HCT116 (cell line): Measurements from ENCODE around the gene RGN. TPM values are rescaled to one million over a fixed set of nuclear protein-coding genes. Genes with fewer than 3 reads are reported as not detected.

ENCODE experiments used
- ATAC-seq: fragments of 200-7000 bp; cut with Tn5 transposase; 2 replicates; pipeline ENCODE4 v1.9.1; 2020; ENCODE audit warnings: mild to moderate bottlenecking, moderate library complexity
- BruUV-seq: library from RNA; stranded (reverse); fragments of 400-500 nt; replicated peaks from 2 replicates; lab custom pipeline; 2021; lab: Mats Ljungman, UMichigan
- CTCF ChIA-PET: fragments of 300-600 bp; sonication (Branson Sonifier 250); formaldehyde crosslinking; loops from one replicate; lab custom pipeline; 2021; ENCODE audit warnings: antibody characterized with exemption; lab: Charles Lee
- POLR2A ChIA-PET: fragments of 300-600, 350-600 bp; sonication (Branson Sonifier 250); formaldehyde crosslinking; loops from one replicate; lab custom pipeline; 2021; ENCODE audit warnings: antibody characterized with exemption; lab: Charles Lee
- RAD21 ChIA-PET, 2 experiments: fragments of 300-600 bp; sonication (Branson Sonifier 250); formaldehyde crosslinking; loops; one replicate each; lab custom pipeline; 2023; ENCODE audit warnings: low total read pairs in 2 of 2; ENCODE audit not compliant: uncharacterized antibody in 2 of 2, unreplicated experiment in 2 of 2, low non-redundant PET in 1 of 2; lab: Charles Lee
- DNase-seq: peaks from one replicate; pipeline ENCODE4 v3.0.0-alpha.2; 2010; ENCODE audit warnings: low read depth, low spot score
- H2AFZ ChIP-seq: fragments of 200-600 bp; shearing (Covaris generic), sonication (generic); 2 replicates; pipeline ENCODE4 v1.6.1; 2017; ENCODE audit warnings: low read depth, mixed run types, mixed read lengths, antibody characterized with exemption, low read length; ENCODE audit not compliant: poor library complexity, severe bottlenecking
- H3K27ac ChIP-seq: 2 replicates; pipeline ENCODE4 v1.5.1; 2012; ENCODE audit warnings: low read depth, low read length
- H3K27me3 ChIP-seq: fragments of 200-600 bp; sonication (generic); 2 replicates; pipeline ENCODE4 v1.6.1; 2016; ENCODE audit warnings: mixed run types, low read length, mixed read lengths; ENCODE audit not compliant: insufficient read depth
- H3K36me3 ChIP-seq, 2 experiments: fragments of 200-500 bp in 1 of 2; fragments of 200-600 bp in 1 of 2; sonication (Bioruptor generic) in 1 of 2; sonication (generic) in 1 of 2; 2 replicates each; pipeline versions ENCODE4 v1.5.1 to v1.6.1; 2014 to 2016; ENCODE audit warnings: low read length in 2 of 2, inconsistent platforms in 1 of 2, mixed read lengths in 1 of 2, mixed run types in 1 of 2; ENCODE audit not compliant: insufficient read depth in 2 of 2, control insufficient read depth in 1 of 2
- H3K4me1 ChIP-seq, 2 experiments: fragments of 200-600 bp in 1 of 2; sonication (generic) in 1 of 2; 2 replicates each; pipeline versions ENCODE4 v1.5.1 to v1.6.1; 2012 to 2017; ENCODE audit warnings: low read length in 2 of 2, inconsistent platforms in 1 of 2, mild to moderate bottlenecking in 1 of 2, mixed read lengths in 1 of 2, mixed run types in 1 of 2, moderate library complexity in 1 of 2; ENCODE audit not compliant: insufficient read depth in 2 of 2, control insufficient read depth in 1 of 2
- H3K4me2 ChIP-seq: fragments of 200-600 bp; sonication (generic); 2 replicates; pipeline ENCODE4 v1.6.1; 2017; ENCODE audit warnings: mixed run types, low read length, mixed read lengths
- H3K4me3 ChIP-seq, 2 experiments: fragments of 200-600 bp in 1 of 2; sonication (generic) in 1 of 2; replicated peaks in 1 of 2; 2 replicates each; pipeline ENCODE4 v1.5.1; 2011 to 2016; ENCODE audit warnings: low read length in 2 of 2, control low read depth in 1 of 2, low read depth in 1 of 2, mild to moderate bottlenecking in 1 of 2, mixed read lengths in 1 of 2, mixed run types in 1 of 2
- H3K79me2 ChIP-seq: fragments of 200-600 bp; sonication (generic); 2 replicates; pipeline ENCODE4 v1.6.1; 2017; ENCODE audit warnings: mild to moderate bottlenecking, mixed run types, low read length, moderate library complexity, mixed read lengths; ENCODE audit not compliant: insufficient read depth
- H3K9ac ChIP-seq: fragments of 200-600 bp; sonication (generic); 2 replicates; pipeline ENCODE4 v1.6.1; 2016; ENCODE audit warnings: low read length, mixed read lengths
- H3K9me2 ChIP-seq: fragments of 200-600 bp; sonication (generic), shearing (Covaris generic); 2 replicates; pipeline ENCODE4 v1.6.1; 2017; ENCODE audit warnings: mixed run types, mild to moderate bottlenecking, moderate library complexity; ENCODE audit not compliant: insufficient read depth
- H3K9me3 ChIP-seq, 2 experiments: fragments of 200-500 bp in 1 of 2; fragments of 200-600 bp in 1 of 2; sonication (Bioruptor generic) in 1 of 2; sonication (generic) in 1 of 2; 2 replicates each; pipeline ENCODE4 v1.6.1; 2014 to 2017; ENCODE audit warnings: low read length in 2 of 2, mixed read lengths in 2 of 2, inconsistent platforms in 1 of 2, low read depth in 1 of 2, mild to moderate bottlenecking in 1 of 2, mixed run types in 1 of 2, moderate library complexity in 1 of 2; ENCODE audit not compliant: control insufficient read depth in 1 of 2, insufficient read depth in 1 of 2
- H4K20me1 ChIP-seq: fragments of 200-600 bp; sonication (generic), shearing (Covaris generic); 2 replicates; pipeline ENCODE4 v1.6.1; 2017; ENCODE audit warnings: mixed run types, mild to moderate bottlenecking, moderate library complexity; ENCODE audit not compliant: insufficient read depth
- FOSL1 ChIP-seq: IDR thresholded peaks from 2 replicates; pipeline ENCODE4 v1.6.1; 2012; ENCODE audit warnings: low read depth
- RAD21 ChIP-seq: IDR thresholded peaks from 2 replicates; pipeline ENCODE4 v1.6.1; 2012; ENCODE audit warnings: low read depth, mild to moderate bottlenecking
- SP1 ChIP-seq: IDR thresholded peaks from 2 replicates; pipeline ENCODE4 v1.6.1; 2012; ENCODE audit warnings: low read depth
- SRF ChIP-seq: IDR thresholded peaks from 2 replicates; pipeline ENCODE4 v1.6.1; 2012; ENCODE audit warnings: low read depth
- ZBTB33 ChIP-seq: IDR thresholded peaks from 2 replicates; pipeline ENCODE4 v1.6.1; 2011; ENCODE audit warnings: mild to moderate bottlenecking, low read length, moderate library complexity; ENCODE audit not compliant: insufficient replicate concordance; ENCODE audit errors: extremely low read depth
- ZFX ChIP-seq: fragments of 450-650 bp; IDR thresholded peaks from 2 replicates; pipeline ENCODE4 v1.6.1; 2017
- intact Hi-C: fragments of 100-400 bp; cut with micrococcal nuclease; formaldehyde crosslinking; loops from 2 replicates; pipeline ENCODE4 v1.10.0; 2022
- total RNA-seq: library from RNA; stranded (reverse); gene quantifications from one replicate; pipeline ENCODE4 v1.2.1, GENCODE V29; 2021; ENCODE audit not compliant: unreplicated experiment
- TF ChIP-seq, protein P1 (sequence below), 3 experiments: fragments of 200-600 bp in 1 of 3; sonication (generic) in 1 of 3; IDR thresholded peaks in 2 of 3; conservative IDR thresholded peaks in 1 of 3; 2 replicates each; pipeline ENCODE4 v1.5.1; 2012 to 2017; ENCODE audit warnings: low read depth in 2 of 3, low read length in 2 of 3, antibody characterized with exemption in 1 of 3, borderline replicate concordance in 1 of 3, control low read depth in 1 of 3, mild to moderate bottlenecking in 1 of 3, mixed read lengths in 1 of 3, mixed run types in 1 of 3, moderate library complexity in 1 of 3; ENCODE audit not compliant: insufficient read depth in 1 of 3
- TF ChIP-seq, protein P2 (sequence below): IDR thresholded peaks from 2 replicates; pipeline ENCODE4 v1.6.1; 2012
- TF ChIP-seq, protein P3 (sequence below): IDR thresholded peaks from 2 replicates; pipeline ENCODE4 v1.6.1; 2012

Gene RGN
- total RNA-seq, 1 experiment from 2014 or later: not detected

- intact Hi-C loops: loop anchor here (10.0 kb wide), 2 partner anchors 338 to 448 kb away; partner anchors contain the start of gene SLC9A7
- Histone ChIP-seq H3K4me3 (no peak overlapping the region), H3K36me3 (no peaks in the 10 kb centered on the region), H3K9ac (no peak overlapping the region), H3K27ac (no peak overlapping the region), H3K79me2 (no peaks in the 10 kb centered on the region), H3K27me3 (no peaks in the 10 kb centered on the region), H3K4me2 (no peak overlapping the region), H3K4me1 (no peaks in the 10 kb centered on the region), H4K20me1 (no peaks in the 10 kb centered on the region), H3K9me2 (no peaks in the 10 kb centered on the region), H3K9me3 (no peaks in the 10 kb centered on the region), H2AFZ (no peak overlapping the region)
- no TSS peak for BruUV-seq
- RAD21 ChIA-PET: no interaction called here
- ATAC-seq: peak; percentile 42; the same call in 1 of the 2 replicates
- DNase-seq: peak; percentile 10
- TF ChIP-seq SP1: no peak
- no peak for TF ChIP-seq ZFX
- peak; percentile 63 for TF ChIP-seq RAD21
- TF ChIP-seq, protein P1, sequence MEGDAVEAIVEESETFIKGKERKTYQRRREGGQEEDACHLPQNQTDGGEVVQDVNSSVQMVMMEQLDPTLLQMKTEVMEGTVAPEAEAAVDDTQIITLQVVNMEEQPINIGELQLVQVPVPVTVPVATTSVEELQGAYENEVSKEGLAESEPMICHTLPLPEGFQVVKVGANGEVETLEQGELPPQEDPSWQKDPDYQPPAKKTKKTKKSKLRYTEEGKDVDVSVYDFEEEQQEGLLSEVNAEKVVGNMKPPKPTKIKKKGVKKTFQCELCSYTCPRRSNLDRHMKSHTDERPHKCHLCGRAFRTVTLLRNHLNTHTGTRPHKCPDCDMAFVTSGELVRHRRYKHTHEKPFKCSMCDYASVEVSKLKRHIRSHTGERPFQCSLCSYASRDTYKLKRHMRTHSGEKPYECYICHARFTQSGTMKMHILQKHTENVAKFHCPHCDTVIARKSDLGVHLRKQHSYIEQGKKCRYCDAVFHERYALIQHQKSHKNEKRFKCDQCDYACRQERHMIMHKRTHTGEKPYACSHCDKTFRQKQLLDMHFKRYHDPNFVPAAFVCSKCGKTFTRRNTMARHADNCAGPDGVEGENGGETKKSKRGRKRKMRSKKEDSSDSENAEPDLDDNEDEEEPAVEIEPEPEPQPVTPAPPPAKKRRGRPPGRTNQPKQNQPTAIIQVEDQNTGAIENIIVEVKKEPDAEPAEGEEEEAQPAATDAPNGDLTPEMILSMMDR (IDR thresholded peaks at IDR 0.05 in 2 of 3, conservative IDR thresholded peaks at IDR 0.05 in 1 of 3; ENCODE audit: borderline replicate concordance in 1 of 3, insufficient read depth in 1 of 3, low read depth in 2 of 3, low read length in 2 of 3): peak; percentile 30 to 55 (median 49); a peak in 4 of 6 replicates
- POLR2A ChIA-PET: interaction anchor here (1.1 kb wide), 1 partner anchor 35 kb away, joined by 4 read pairs; no protein-coding TSS in a partner anchor
- CTCF ChIA-PET: interaction anchor here (0.6 to 1.6 kb wide), 7 partner anchors 13 to 440 kb away, joined by 3 to 6 read pairs (median 3); no protein-coding TSS in a partner anchor
These were observed 15.0 kb downstream of the RGN start for GRCh38 chrX:47093248-47093647.

- no peaks in the 10 kb centered on the region for H4K20me1 ChIP-seq
- no peak overlapping the region for H3K9ac ChIP-seq
- ChIA-PET POLR2A (interaction anchor here (1.1 kb wide), 1 partner anchor 35 kb away, joined by 4 read pairs; no protein-coding TSS in a partner anchor), RAD21 (no interaction called here), CTCF (interaction anchor here (0.6 to 1.6 kb wide), 6 partner anchors 14 to 441 kb away, joined by 3 to 5 read pairs (median 3); no protein-coding TSS in a partner anchor)
- no peaks in the 10 kb centered on the region for H3K9me2 ChIP-seq
- H3K27ac ChIP-seq: no peak overlapping the region
- no peaks in the 10 kb centered on the region for H3K4me1 ChIP-seq
- no peaks in the 10 kb centered on the region for H3K27me3 ChIP-seq
- no peaks in the 10 kb centered on the region for H3K9me3 ChIP-seq
- DNase-seq (no peak), ATAC-seq (no peak)
- TF ChIP-seq, protein P2, sequence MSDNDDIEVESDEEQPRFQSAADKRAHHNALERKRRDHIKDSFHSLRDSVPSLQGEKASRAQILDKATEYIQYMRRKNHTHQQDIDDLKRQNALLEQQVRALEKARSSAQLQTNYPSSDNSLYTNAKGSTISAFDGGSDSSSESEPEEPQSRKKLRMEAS: no peak
- no peak for TF ChIP-seq SRF
- TF ChIP-seq, protein P3, sequence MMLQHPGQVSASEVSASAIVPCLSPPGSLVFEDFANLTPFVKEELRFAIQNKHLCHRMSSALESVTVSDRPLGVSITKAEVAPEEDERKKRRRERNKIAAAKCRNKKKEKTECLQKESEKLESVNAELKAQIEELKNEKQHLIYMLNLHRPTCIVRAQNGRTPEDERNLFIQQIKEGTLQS: no peak
- TF ChIP-seq FOSL1: no peak
- no peak for TF ChIP-seq ZBTB33
- no peaks in the 10 kb centered on the region for H3K36me3 ChIP-seq
- H2AFZ ChIP-seq: no peak overlapping the region
- no TSS peak for BruUV-seq
- H3K4me2 ChIP-seq: no peak overlapping the region
- intact Hi-C loops: loop anchor here (10.0 kb wide), 2 partner anchors 339 to 449 kb away; partner anchors contain the start of gene SLC9A7
- no peaks in the 10 kb centered on the region for H3K79me2 ChIP-seq
- H3K4me3 ChIP-seq: no peak overlapping the region
These were observed 15.6 kb downstream of the RGN start for GRCh38 chrX:47093860-47094259.
